GM18498 (cell line): ENCODE results near the gene FBXL20.

Experiments
- ATAC-seq: cut with Tn5 transposase; IDR thresholded peaks from one replicate; pipeline ENCODE4 v1.9.1; 2021; ENCODE audit warnings: mild to moderate bottlenecking, moderate library complexity; ENCODE audit not compliant: unreplicated experiment

The FBXL20 gene

DNA sequence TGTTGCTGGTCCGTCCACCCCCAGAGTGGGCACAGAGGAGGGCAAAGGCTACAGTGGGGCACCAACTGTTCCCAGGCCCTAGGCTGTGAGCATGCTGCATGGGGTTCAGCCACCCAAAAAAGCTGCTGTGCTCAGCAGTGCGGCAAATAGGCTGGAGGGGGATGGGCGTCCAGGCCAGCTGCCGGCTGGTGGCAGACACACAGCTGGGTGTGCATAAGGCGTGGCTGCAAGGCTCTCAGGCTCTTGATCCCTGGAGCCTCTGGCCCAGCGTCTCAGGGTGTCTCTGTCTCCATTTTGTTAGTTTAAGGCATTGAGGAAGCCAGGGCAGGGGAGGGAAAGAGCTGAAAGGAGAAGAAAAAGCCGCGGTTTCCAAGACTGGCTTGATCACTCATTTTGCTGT lies 192.5 kb downstream of the FBXL20 start:
- peak; percentile 54 for ATAC-seq

DNA sequence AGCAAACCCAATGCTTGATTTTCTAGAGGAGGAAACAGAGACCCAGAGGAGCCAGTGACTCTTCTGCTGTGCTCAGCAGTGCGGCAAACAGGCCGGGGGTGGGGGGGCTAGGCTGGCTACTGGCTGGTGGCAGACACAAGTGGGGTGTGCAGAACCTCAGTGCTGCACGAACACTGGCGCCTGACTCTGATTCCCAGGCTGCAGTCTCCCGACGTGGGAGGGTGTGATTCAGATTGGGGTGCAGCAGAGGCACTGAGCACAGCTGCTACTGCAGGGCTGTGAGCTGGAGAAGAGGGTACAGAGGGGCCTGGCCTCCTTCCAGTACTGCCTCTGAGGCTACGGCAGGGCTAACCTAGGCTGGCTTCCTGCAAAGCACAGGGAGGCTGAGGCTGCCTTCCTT lies 193.3 kb downstream of the FBXL20 start:
- ATAC-seq: no peak

DNA sequence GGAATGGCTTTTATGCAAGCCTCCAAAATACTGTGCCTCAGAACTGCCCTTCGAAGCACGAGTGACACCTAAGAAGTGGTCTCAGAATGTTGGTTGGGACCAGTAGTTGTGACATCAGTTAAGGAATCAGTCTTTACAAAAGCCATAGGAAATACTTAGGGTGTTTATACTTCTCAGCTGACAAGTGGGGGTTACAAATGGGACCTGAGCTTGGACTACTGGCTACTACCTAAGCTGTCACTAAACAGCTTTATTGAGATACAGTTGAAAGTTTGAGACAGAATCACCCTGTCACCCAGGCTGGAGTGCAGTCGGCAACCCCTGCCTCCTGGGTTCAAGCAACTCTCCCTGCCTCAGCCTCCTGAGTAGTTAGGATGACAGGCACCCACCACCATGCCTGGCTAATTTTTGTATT lies 196.3 kb downstream of the FBXL20 start:
- no peak for ATAC-seq

DNA sequence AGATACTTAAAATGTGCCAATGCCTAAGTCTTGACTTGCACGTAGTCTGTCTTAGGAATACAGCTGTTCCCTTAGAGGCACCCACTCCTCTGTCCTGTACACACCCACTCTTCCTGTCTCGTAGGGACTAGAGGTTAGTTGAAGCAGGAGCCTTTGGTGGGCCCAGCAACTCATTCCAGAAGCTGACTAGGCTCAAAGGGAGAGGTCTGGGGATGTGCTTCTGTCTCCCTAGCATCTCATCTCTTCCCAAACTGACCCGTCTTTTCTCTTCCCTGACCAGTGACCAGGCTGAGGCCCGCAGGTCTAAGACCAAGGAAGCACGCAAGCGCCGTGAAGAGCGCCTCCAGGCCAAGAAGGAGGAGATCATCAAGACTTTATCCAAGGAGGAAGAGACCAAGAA lies 197.2 kb downstream of the FBXL20 start:
- ATAC-seq: no peak
